ENCODE data around the gene GALNTL6.

GALNTL6 gene

GRCh38 chr4:172705565-172705964 is 892.4 kb downstream of the GALNTL6 start:
- TF ChIP-seq EZH2phosphoT487 (conservative IDR thresholded peaks at IDR 0.05; ENCODE audit: low read length) = no peak
- TF ChIP-seq CTCF (IDR thresholded peaks at IDR 0.05; ENCODE audit: insufficient read depth, low read length, poor library complexity, severe bottlenecking) = no peak
- no peak overlapping the region for H3K4me2 ChIP-seq (ENCODE audit: low read depth, low read length, poor library complexity, severe bottlenecking)

GRCh38 chr4:172706000-172706399 is 892.8 kb downstream of the GALNTL6 start:
- Histone ChIP-seq H3K27ac (ENCODE audit: low read depth, low read length) (no peak overlapping the region), H3K27me3 (ENCODE audit: low read length) (no peaks in the 10 kb centered on the region), H4K20me1 (ENCODE audit: low read depth, low read length) (no peaks in the 10 kb centered on the region), H3K79me2 (ENCODE audit: insufficient read depth, low read length) (no peaks in the 10 kb centered on the region), H3F3A (ENCODE audit: insufficient read depth) (no peaks in the 10 kb centered on the region), H3K4me3 (ENCODE audit: insufficient read depth, low read length, poor library complexity, severe bottlenecking) (no peak overlapping the region), H3K36me3 (ENCODE audit: low read length) (no peaks in the 10 kb centered on the region), H3K4me2 (ENCODE audit: low read depth, low read length, poor library complexity, severe bottlenecking) (no peak overlapping the region), H3K9me2 (replicated peaks; ENCODE audit: insufficient read depth, low read length) (no peaks in the 10 kb centered on the region), H2AFZ (ENCODE audit: low read depth, low read length, severe bottlenecking) (no peak overlapping the region), H3K9me3 (ENCODE audit: insufficient read depth, low read length) (no peaks in the 10 kb centered on the region), H3K9ac (ENCODE audit: low read length) (no peak overlapping the region)
- TF ChIP-seq EZH2phosphoT487 (conservative IDR thresholded peaks at IDR 0.05; ENCODE audit: low read length) = no peak
- no peak for TF ChIP-seq CTCF (IDR thresholded peaks at IDR 0.05; ENCODE audit: insufficient read depth, low read length, poor library complexity, severe bottlenecking)

More at GRCh38 chr4:172705565-172705964, 892.4 kb downstream of the GALNTL6 start:
- Histone ChIP-seq H3K36me3 (ENCODE audit: low read length) (no peaks in the 10 kb centered on the region), H3K27me3 (ENCODE audit: low read length) (no peaks in the 10 kb centered on the region), H4K20me1 (ENCODE audit: low read depth, low read length) (no peaks in the 10 kb centered on the region), H3K9me3 (ENCODE audit: insufficient read depth, low read length) (no peaks in the 10 kb centered on the region), H3K4me3 (ENCODE audit: insufficient read depth, low read length, poor library complexity, severe bottlenecking) (no peak overlapping the region), H3F3A (ENCODE audit: insufficient read depth) (no peaks in the 10 kb centered on the region), H3K79me2 (ENCODE audit: insufficient read depth, low read length) (no peaks in the 10 kb centered on the region), H3K27ac (ENCODE audit: low read depth, low read length) (no peak overlapping the region), H3K9me2 (replicated peaks; ENCODE audit: insufficient read depth, low read length) (no peaks in the 10 kb centered on the region), H3K9ac (ENCODE audit: low read length) (no peak overlapping the region), H2AFZ (ENCODE audit: low read depth, low read length, severe bottlenecking) (no peak overlapping the region)

- Histone ChIP-seq H3K4me2 (ENCODE audit: low read depth, low read length, poor library complexity, severe bottlenecking) (no peak overlapping the region), H3K9ac (ENCODE audit: low read length) (no peak overlapping the region), H3K9me3 (ENCODE audit: insufficient read depth, low read length) (no peaks in the 10 kb centered on the region), H3K4me3 (ENCODE audit: insufficient read depth, low read length, poor library complexity, severe bottlenecking) (no peak overlapping the region), H2AFZ (ENCODE audit: low read depth, low read length, severe bottlenecking) (no peak overlapping the region), H3K36me3 (ENCODE audit: low read length) (no peaks in the 10 kb centered on the region), H3K79me2 (ENCODE audit: insufficient read depth, low read length) (no peaks in the 10 kb centered on the region), H3K27ac (ENCODE audit: low read depth, low read length) (no peak overlapping the region), H3F3A (ENCODE audit: insufficient read depth) (no peaks in the 10 kb centered on the region), H3K9me2 (replicated peaks; ENCODE audit: insufficient read depth, low read length) (no peaks in the 10 kb centered on the region), H4K20me1 (ENCODE audit: low read depth, low read length) (no peaks in the 10 kb centered on the region), H3K27me3 (ENCODE audit: low read length) (no peaks in the 10 kb centered on the region)
- TF ChIP-seq EZH2phosphoT487 (conservative IDR thresholded peaks at IDR 0.05; ENCODE audit: low read length) = no peak
- TF ChIP-seq CTCF (IDR thresholded peaks at IDR 0.05; ENCODE audit: insufficient read depth, low read length, poor library complexity, severe bottlenecking) = no peak
Observed at GRCh38 chr4:172707622-172708021, 894.4 kb downstream of the GALNTL6 start.
